HG02798 (cell line): ENCODE measurements around the gene SCUBE2.
"Not testable (repeated sequence)": the region's sequence is repeated elsewhere in the genome, so short reads cannot be mapped to it uniquely, and the experiment has no call there.

Experiments used
- ATAC-seq: cut with Tn5 transposase; IDR thresholded peaks from one replicate; pipeline ENCODE4 v1.9.1; 2021; ENCODE audit warnings: mild to moderate bottlenecking; ENCODE audit not compliant: unreplicated experiment, poor library complexity

The SCUBE2 gene

DNA sequence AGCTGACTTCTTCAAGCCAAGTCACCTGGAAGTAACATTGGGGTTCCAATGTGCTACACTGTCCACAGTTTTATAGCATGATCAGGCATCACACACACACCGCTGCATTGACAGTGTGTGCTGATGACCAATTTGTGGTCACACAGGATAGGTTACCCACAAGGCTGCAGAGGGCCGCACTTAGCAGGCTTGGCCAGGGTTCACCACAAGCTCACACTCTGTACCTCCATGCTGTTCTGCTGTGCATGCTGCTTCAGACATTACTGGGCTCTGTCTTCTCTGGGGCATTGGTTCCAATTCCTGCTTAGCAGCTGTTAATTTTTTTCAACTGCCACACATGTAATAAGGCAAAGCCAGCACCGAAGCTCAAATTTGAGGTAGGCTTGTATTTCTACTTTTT is 76.6 kb downstream of the SCUBE2 start:
- ATAC-seq: no peak

GRCh38 chr11:9013373-9013772 is 78.0 kb downstream of the SCUBE2 start:
- no peak for ATAC-seq

- not testable (repeated sequence) for ATAC-seq
Observed at GRCh38 chr11:9009538-9009937, 81.9 kb downstream of the SCUBE2 start.

GRCh38 chr11:9008661-9009060 is 82.7 kb downstream of the SCUBE2 start:
- no peak for ATAC-seq

GRCh38 chr11:9008011-9008550 is 83.3 kb downstream of the SCUBE2 start:
- ATAC-seq: no peak

DNA sequence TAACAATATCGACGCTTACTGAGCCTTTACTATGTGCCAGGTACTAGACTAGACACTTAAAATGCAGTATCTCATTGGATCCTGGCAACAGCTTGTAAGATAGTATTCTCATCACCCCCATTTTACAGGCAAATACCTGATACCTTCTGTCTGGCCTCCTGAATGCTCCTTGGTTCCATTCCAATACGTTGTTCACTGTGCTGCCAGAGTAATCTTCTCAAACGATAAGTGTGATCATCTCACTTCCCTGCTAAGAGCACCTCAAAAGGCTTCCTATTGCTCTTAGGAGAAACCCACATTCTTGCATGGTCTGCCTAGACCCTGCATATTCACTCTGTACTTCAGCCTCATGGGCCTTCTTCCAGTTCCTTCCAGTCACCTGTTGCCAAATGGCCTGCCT is 86.3 kb downstream of the SCUBE2 start:
- no peak for ATAC-seq

- no peak for ATAC-seq
Observed at GRCh38 chr11:9004183-9004926, 87.0 kb downstream of the SCUBE2 start.

- peak; percentile 74 for ATAC-seq
Observed at GRCh38 chr11:9003573-9004182, 87.7 kb downstream of the SCUBE2 start, which contains the start of gene NRIP3. TSS of gene NRIP3 (minus strand) at chr11:9004001. CDS start at chr11:9003935, 66 bp downstream.

- ATAC-seq: no peak
Observed at GRCh38 chr11:9002920-9003572, 88.4 kb downstream of the SCUBE2 start.

DNA sequence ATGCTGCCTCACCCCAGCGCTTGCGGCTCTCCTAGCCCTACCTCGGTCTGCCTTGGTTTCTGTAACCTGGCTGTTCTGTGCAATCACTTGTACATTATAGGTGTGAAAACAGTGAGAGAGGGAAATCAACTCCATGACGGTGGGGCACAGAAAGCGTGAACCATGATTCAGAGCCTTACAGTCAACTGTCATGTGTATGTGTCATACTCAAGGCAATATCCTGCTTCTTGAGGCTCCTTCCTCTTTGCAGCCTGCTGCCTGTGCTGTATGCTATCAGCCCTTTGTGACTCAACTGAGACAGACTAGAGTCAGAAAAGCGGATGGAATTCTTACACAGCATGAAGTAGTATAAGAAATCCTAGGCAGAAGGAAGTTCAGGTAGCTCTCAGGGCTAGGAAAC is 89.7 kb downstream of the SCUBE2 start:
- no peak for ATAC-seq

GRCh38 chr11:8998017-8998416 is 93.4 kb downstream of the SCUBE2 start:
- no peak for ATAC-seq

- ATAC-seq: no peak
Observed at GRCh38 chr11:8997451-8997850, 93.9 kb downstream of the SCUBE2 start.

DNA sequence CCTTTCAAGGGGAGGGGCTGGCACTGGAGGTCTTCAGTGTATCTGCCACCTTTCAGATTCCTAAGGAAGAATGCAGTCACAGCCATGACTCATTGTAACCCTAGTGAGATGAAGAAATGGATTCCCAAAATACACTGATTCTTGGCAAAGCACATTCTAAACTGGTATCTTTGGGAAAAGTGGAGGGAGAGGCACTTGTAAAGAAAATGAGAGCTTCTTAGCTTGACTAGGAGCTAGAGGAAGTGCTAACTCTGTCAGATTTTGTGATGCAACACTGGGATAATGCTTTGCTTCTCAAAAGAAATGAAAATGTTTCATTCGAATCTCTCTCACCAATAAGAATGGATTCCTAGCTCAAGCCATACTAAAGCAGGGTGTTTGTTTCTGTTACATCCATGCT is 101.9 kb downstream of the SCUBE2 start:
- no peak for ATAC-seq

- ATAC-seq: no peak
Observed at GRCh38 chr11:8988329-8989234, 102.8 kb downstream of the SCUBE2 start.

DNA sequence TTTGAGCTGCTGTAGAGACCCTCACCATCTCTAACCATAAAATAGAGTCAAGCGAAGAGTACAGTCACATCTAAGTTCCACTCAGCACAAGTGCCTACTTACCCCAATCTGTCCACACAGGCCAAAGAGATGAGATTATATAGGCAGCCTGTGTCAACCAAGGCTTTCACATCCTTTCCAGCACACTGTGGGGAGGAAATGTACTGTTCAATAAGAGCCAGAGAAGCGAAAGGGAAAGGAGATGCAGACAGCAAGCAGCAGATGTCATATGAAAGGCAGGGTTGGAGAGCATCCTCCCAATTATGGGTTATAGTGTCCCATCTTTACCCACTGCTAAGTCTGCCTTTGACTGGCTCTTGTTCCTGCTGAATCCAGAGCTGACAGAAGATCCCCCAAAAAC is 104.0 kb downstream of the SCUBE2 start:
- ATAC-seq: no peak

DNA sequence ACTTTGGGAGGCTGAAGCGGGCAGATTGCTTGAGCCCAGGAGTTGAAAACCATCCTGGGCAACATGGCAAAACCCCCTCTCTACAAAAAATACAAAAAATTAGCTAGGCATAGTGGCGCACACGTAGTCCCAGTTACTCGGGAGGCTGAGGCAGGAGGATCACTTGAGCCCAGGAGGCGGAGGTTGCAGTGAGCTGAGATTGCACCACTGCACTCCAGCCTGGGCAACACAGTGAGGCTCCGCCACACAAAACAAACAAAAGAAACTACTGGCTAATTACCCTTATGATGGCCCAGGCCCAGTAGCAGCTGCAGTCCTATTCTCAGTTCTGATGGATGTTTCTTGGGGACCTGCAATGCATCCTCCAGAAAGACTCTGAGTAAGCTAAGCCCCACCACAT is 104.6 kb downstream of the SCUBE2 start:
- ATAC-seq: not testable (repeated sequence)

DNA sequence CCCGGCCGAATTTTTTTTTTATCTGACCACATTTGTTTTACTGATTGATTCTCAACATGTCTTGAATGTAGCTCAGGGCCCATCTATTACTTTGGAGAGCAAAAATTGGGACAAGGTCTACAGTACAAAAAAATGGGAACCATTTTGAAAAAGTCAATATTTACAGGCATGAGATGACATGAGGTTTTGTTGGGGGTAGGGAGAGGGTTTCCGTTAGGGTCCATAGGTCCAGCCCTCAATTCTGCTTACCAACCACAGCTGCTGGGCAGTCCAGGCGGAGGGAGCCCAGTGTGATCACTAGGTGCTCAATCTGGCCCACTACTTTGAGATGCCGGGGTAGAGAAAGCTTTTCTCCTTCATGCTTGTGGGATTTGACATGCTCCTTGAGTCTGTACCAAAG is 105.9 kb downstream of the SCUBE2 start:
- ATAC-seq: no peak

- no peak for ATAC-seq
Observed at GRCh38 chr11:8983552-8983951, 107.8 kb downstream of the SCUBE2 start.

DNA sequence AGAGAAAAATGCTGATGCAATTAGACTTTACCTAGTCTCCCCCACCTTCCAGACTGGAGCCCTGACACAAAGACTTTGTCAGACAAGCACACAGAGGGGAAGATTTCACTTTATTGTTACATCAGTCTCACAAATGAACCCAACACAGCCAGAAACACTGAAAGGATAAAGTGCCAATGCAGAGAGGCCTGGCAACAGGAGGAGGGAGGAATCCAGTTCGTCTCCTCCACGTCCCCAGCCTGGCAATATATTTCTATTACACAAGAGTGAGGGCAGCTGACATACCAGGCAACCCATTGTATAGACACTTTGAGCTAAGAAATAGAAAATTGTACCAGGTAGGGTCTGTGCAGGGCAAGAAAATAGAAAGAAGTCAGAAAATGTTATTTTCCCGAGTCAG is 110.9 kb downstream of the SCUBE2 start:
- no peak for ATAC-seq

- ATAC-seq: not testable (repeated sequence)
Observed at GRCh38 chr11:8979365-8979764, 112.0 kb downstream of the SCUBE2 start.
